IMR-90 (cell line): ENCODE data around the gene THAP12. TPM values are rescaled to one million over a fixed set of nuclear protein-coding genes. Genes with fewer than 3 reads are reported as not detected.
A peak's percentile ranks its signal among the peaks of the same experiment; 100 is the strongest.

Experiments
- ATAC-seq: fragments of 200-7000 bp; cut with Tn5 transposase; 2 replicates; pipeline ENCODE4 v1.9.1; 2020; ENCODE audit warnings: low read depth, mild to moderate bottlenecking, moderate library complexity
- BruUV-seq: library from RNA; stranded (reverse); fragments of 400-500 nt; replicated peaks from 2 replicates; lab custom pipeline; 2021; lab: Mats Ljungman, UMichigan
- CTCF ChIA-PET: fragments of 300-600 bp; formaldehyde crosslinking; extraction: SDS; loops from one replicate; lab custom pipeline; 2021; ENCODE audit warnings: antibody characterized with exemption; lab: Yijun Ruan, JAX
- POLR2A ChIA-PET: fragments of 300-600 bp; sonication (Branson Sonifier 250); formaldehyde crosslinking; loops from one replicate; lab custom pipeline; 2022; ENCODE audit warnings: antibody characterized with exemption; ENCODE audit not compliant: unreplicated experiment; lab: Charles Lee
- DNase-seq: peaks from one replicate; pipeline ENCODE4 v3.0.0; 2013
- H2AFZ ChIP-seq: replicated peaks from 2 replicates; pipeline ENCODE3; 2013; ENCODE audit warnings: low read length, mild to moderate bottlenecking; ENCODE audit not compliant: poor library complexity
- H2AK5ac ChIP-seq: 2 replicates; pipeline ENCODE4 v1.6.1; 2013; ENCODE audit warnings: low read depth, low read length, inconsistent platforms
- H2AK9ac ChIP-seq: replicated peaks from 2 replicates; pipeline ENCODE3; 2013; ENCODE audit warnings: mild to moderate bottlenecking, low read depth, low read length, moderate library complexity; ENCODE audit not compliant: poor library complexity
- H2BK120ac ChIP-seq: 2 replicates; pipeline ENCODE4 v1.6.1; 2013; ENCODE audit warnings: low read depth, low read length, inconsistent platforms
- H2BK15ac ChIP-seq: 3 replicates; pipeline ENCODE4 v1.6.1; 2013; ENCODE audit warnings: low read depth, low read length, inconsistent platforms
- H2BK20ac ChIP-seq: 2 replicates; pipeline ENCODE4 v1.6.1; 2013; ENCODE audit warnings: low read depth, mild to moderate bottlenecking, inconsistent platforms, low read length, moderate library complexity
- H2BK5ac ChIP-seq: 2 replicates; pipeline ENCODE4 v1.6.1; 2013; ENCODE audit warnings: mild to moderate bottlenecking, low read depth, low read length, inconsistent platforms; ENCODE audit not compliant: poor library complexity, severe bottlenecking
- H3K14ac ChIP-seq: replicated peaks from 2 replicates; pipeline ENCODE4 v1.6.1; 2013; ENCODE audit warnings: low read depth, low read length, inconsistent platforms
- H3K18ac ChIP-seq: 2 replicates; pipeline ENCODE4 v1.6.1; 2013; ENCODE audit warnings: low read depth, low read length, control low read depth
- H3K23ac ChIP-seq: 2 replicates; pipeline ENCODE4 v1.6.1; 2013; ENCODE audit warnings: low read depth, low read length, inconsistent platforms
- H3K27ac ChIP-seq: 2 replicates; pipeline ENCODE4 v1.5.1; 2013; ENCODE audit warnings: mild to moderate bottlenecking, control low read depth, low read length; ENCODE audit not compliant: insufficient read depth
- H3K27me3 ChIP-seq: 2 replicates; pipeline ENCODE4 v1.6.1; 2013; ENCODE audit warnings: low read length; ENCODE audit not compliant: control insufficient read depth, insufficient read depth
- H3K36me3 ChIP-seq: 2 replicates; pipeline ENCODE4 v1.6.1; 2013; ENCODE audit warnings: low read length, mixed read lengths; ENCODE audit not compliant: control insufficient read depth, insufficient read depth
- H3K4ac ChIP-seq: 2 replicates; pipeline ENCODE4 v1.6.1; 2013; ENCODE audit warnings: low read depth, low read length, inconsistent platforms
- H3K4me1 ChIP-seq: 2 replicates; pipeline ENCODE4 v1.6.1; 2013; ENCODE audit warnings: low read length, mixed read lengths; ENCODE audit not compliant: control insufficient read depth, insufficient read depth
- H3K4me2 ChIP-seq: 2 replicates; pipeline ENCODE4 v1.6.1; 2013; ENCODE audit warnings: low read depth, mild to moderate bottlenecking, control low read depth, low read length, moderate library complexity
- H3K4me3 ChIP-seq: 2 replicates; pipeline ENCODE4 v1.5.1; 2013; ENCODE audit warnings: low read depth, mild to moderate bottlenecking, control low read depth, low read length, moderate library complexity; ENCODE audit not compliant: insufficient read depth
- H3K56ac ChIP-seq: 2 replicates; pipeline ENCODE4 v1.6.1; 2013; ENCODE audit warnings: low read length, inconsistent platforms; ENCODE audit not compliant: insufficient read depth; ENCODE audit errors: extremely low read depth
- H3K79me1 ChIP-seq, 2 experiments: 2 replicates each; pipeline ENCODE4 v1.6.1; 2013; ENCODE audit warnings: low read length in 2 of 2, inconsistent platforms in 1 of 2, low read depth in 1 of 2
- H3K9ac ChIP-seq: 2 replicates; pipeline ENCODE4 v1.6.1; 2013; ENCODE audit warnings: low read depth, low read length, control low read depth
- H3K9me1 ChIP-seq: 2 replicates; pipeline ENCODE4 v1.6.1; 2013; ENCODE audit warnings: low read length, inconsistent platforms; ENCODE audit not compliant: insufficient read depth
- H3K9me3 ChIP-seq: 2 replicates; pipeline ENCODE4 v1.6.1; 2013; ENCODE audit warnings: low read length; ENCODE audit not compliant: control insufficient read depth, insufficient read depth
- H4K20me1 ChIP-seq: 2 replicates; pipeline ENCODE4 v1.6.1; 2013; ENCODE audit warnings: low read length, inconsistent platforms; ENCODE audit not compliant: insufficient read depth
- H4K5ac ChIP-seq: 2 replicates; pipeline ENCODE4 v1.6.1; 2013; ENCODE audit warnings: mild to moderate bottlenecking, low read depth, low read length, control low read depth
- H4K8ac ChIP-seq, 2 experiments: 2 replicates each; pipeline ENCODE4 v1.6.1; 2013; ENCODE audit warnings: low read depth in 2 of 2, low read length in 2 of 2, control low read depth in 1 of 2, inconsistent platforms in 1 of 2
- H4K91ac ChIP-seq: 2 replicates; pipeline ENCODE4 v1.6.1; 2013; ENCODE audit warnings: low read depth, low read length, inconsistent platforms; ENCODE audit not compliant: insufficient read depth
- CEBPB ChIP-seq: IDR thresholded peaks from 2 replicates; pipeline ENCODE4 v1.6.1; 2012; ENCODE audit warnings: low read depth, low read length, improper control_type of control experiment
- CHD1 ChIP-seq: IDR thresholded peaks from 2 replicates; pipeline ENCODE4 v1.6.1; 2012; ENCODE audit warnings: low read depth, low read length, improper control_type of control experiment
- MAZ ChIP-seq: IDR thresholded peaks from 2 replicates; pipeline ENCODE4 v1.6.1; 2012; ENCODE audit warnings: low read depth, mild to moderate bottlenecking, low read length, improper control_type of control experiment, moderate library complexity, borderline replicate concordance
- MXI1 ChIP-seq: IDR thresholded peaks from 2 replicates; pipeline ENCODE4 v1.6.1; 2012; ENCODE audit warnings: low read depth, mild to moderate bottlenecking, low read length, moderate library complexity, borderline replicate concordance
- POLR2A ChIP-seq: IDR thresholded peaks from 2 replicates; pipeline ENCODE4 v1.6.1; 2012; ENCODE audit warnings: mild to moderate bottlenecking, low read depth, low read length
- RAD21 ChIP-seq: IDR thresholded peaks from 2 replicates; pipeline ENCODE4 v1.6.1; 2012; ENCODE audit warnings: low read length, improper control_type of control experiment
- SMC3 ChIP-seq: fragments of 150-350 bp; IDR thresholded peaks from 2 replicates; pipeline ENCODE4 v1.6.1; 2016; ENCODE audit warnings: low read depth, mild to moderate bottlenecking, antibody characterized with exemption, low read length, moderate library complexity
- WGBS, 2 experiments: methylation state at CpG; one replicate each; pipeline versions ENCODE4 v1.1.5 to v1.1.7; 2013; ENCODE audit warnings: missing lambda C conversion rate in 2 of 2; ENCODE audit not compliant: insufficient read length in 1 of 2; ENCODE audit errors: extremely low coverage in 2 of 2; 5-methylcytosine and 5-hydroxymethylcytosine counted together
- dilution Hi-C: fragments of 300-500 bp; cut with HindIII; formaldehyde crosslinking; loops from one replicate; pipeline ENCODE4 v1.14.3; 2018; ENCODE audit warnings: low sequenced_read_pairs; ENCODE audit not compliant: unreplicated experiment
- in situ Hi-C: fragments of 300-500 bp; cut with MboI; formaldehyde crosslinking; loops from 3 replicates; pipeline ENCODE4 v1.14.3; 2019; ENCODE audit warnings: low sequenced_read_pairs, inconsistent platforms, mixed read lengths
- intact Hi-C: fragments of 100-400 bp; cut with micrococcal nuclease; formaldehyde crosslinking; loops from 2 replicates; pipeline ENCODE4 v1.10.0; 2022
- polyA plus RNA-seq, 3 experiments: library from polyadenylated mRNA; depleted of rRNA; stranded (reverse); fragments of >200 nt; gene quantifications; 2 replicates each; pipeline ENCODE4 v1.2.3, GENCODE V29; 2012; ENCODE audit warnings: low replicate concordance in 1 of 3
- total RNA-seq: library from RNA; depleted of rRNA; stranded (reverse); fragments of >200 nt; gene quantifications from 2 replicates; pipeline ENCODE4 v1.2.3, GENCODE V29; 2012
- TF ChIP-seq, protein P1 (sequence below): fragments of 150-350 bp; IDR thresholded peaks from 2 replicates; pipeline ENCODE4 v1.6.1; 2016; ENCODE audit warnings: low read depth, mild to moderate bottlenecking, low read length, moderate library complexity, borderline replicate concordance
- TF ChIP-seq, protein P2 (sequence below): conservative IDR thresholded peaks from 2 replicates; pipeline ENCODE4 v1.5.1; 2012; ENCODE audit warnings: mild to moderate bottlenecking, low read depth, low read length, improper control_type of control experiment

THAP12 gene
- total and polyA plus RNA-seq, 2 of the 4 experiments (the other 2 are of a cell fraction): 25.1 to 27.3 TPM

DNA sequence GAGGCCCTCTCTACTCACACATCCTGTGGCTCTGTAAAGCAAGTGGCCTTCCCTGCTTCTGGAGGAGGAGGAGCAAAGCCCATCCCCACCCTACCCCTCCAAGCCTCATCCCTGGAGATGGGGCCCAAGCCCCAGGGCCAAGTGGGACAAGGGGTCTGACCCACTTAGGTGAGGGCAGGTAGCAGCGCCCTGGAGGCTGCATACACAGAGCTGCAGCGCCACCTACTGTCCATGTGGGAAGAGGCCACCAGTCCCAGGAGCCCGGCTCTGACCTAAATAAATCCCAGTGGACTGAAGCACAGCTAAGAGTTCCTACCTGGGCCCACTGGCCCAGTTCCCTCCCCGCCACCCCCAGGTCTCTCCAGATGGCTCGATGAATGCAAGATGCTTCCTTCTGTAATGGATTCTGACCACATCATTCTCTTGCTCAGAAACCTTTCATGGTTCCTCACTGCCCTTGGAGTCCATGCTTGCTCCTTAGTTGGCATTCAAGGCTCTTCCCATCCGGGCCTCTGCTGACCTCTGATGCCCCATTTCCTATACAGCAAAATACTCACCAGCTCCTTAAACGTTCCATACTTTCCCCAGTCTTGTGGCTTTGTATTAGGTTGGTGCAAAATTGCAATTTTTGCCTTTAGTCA lies 62.1 kb downstream of the THAP12 start:
- no peak overlapping the region for H2AK5ac ChIP-seq
- DNase-seq (peak; percentile 61), ATAC-seq (peak; percentile 89)
- no peaks in the 10 kb centered on the region for H3K4me1 ChIP-seq
- no peak overlapping the region for H2BK5ac ChIP-seq
- 0% methylated on average over 3 of the region's 7 CpGs; no CpG with 5 or more reads in 1 of the 2 experiments for WGBS, 2 experiments
- H3K36me3 ChIP-seq: no peaks in the 10 kb centered on the region
- H2BK15ac ChIP-seq: no peak overlapping the region
- H3K56ac ChIP-seq: no peak overlapping the region
- H3K9ac ChIP-seq: no peak overlapping the region
- H4K20me1 ChIP-seq: no peaks in the 10 kb centered on the region
- H3K4ac ChIP-seq: no peak overlapping the region
- no peak overlapping the region for H3K4me2 ChIP-seq
- H3K18ac ChIP-seq: no peak overlapping the region
- in situ Hi-C loops: loop anchor here (5.0 to 10.0 kb wide), 3 partner anchors 107 to 514 kb away; no protein-coding TSS in a partner anchor
- dilution Hi-C loops: no loop called here
- no peak overlapping the region for H4K91ac ChIP-seq
- H3K4me3 ChIP-seq: no peak overlapping the region
- ChIA-PET CTCF (interaction anchor here (0.6 to 1.0 kb wide), 6 partner anchors 9 to 490 kb away, joined by 3 to 9 read pairs (median 4); no protein-coding TSS in a partner anchor), POLR2A (no interaction called here)
- intact Hi-C loops: loop anchor here (1.0 to 5.0 kb wide), 6 partner anchors 82 to 516 kb away; no protein-coding TSS in a partner anchor
- no peak overlapping the region for H3K27ac ChIP-seq
- no peak overlapping the region for H2BK120ac ChIP-seq
- H3K9me3 ChIP-seq: no peaks in the 10 kb centered on the region
- no peak overlapping the region for H4K5ac ChIP-seq
- no peak overlapping the region for H3K23ac ChIP-seq
- H3K14ac ChIP-seq: no peak overlapping the region
- TF ChIP-seq, protein P1, sequence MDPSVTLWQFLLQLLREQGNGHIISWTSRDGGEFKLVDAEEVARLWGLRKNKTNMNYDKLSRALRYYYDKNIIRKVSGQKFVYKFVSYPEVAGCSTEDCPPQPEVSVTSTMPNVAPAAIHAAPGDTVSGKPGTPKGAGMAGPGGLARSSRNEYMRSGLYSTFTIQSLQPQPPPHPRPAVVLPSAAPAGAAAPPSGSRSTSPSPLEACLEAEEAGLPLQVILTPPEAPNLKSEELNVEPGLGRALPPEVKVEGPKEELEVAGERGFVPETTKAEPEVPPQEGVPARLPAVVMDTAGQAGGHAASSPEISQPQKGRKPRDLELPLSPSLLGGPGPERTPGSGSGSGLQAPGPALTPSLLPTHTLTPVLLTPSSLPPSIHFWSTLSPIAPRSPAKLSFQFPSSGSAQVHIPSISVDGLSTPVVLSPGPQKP: no peak
- TF ChIP-seq RAD21 (peak; percentile 96), MXI1 (no peak), CEBPB (no peak), POLR2A (0 out of 2 replicates have a peak, but pooled peaks have one; percentile 32), MAZ (no peak), SMC3 (peak; percentile 86), CHD1 (no peak)
- TF ChIP-seq, protein P2, sequence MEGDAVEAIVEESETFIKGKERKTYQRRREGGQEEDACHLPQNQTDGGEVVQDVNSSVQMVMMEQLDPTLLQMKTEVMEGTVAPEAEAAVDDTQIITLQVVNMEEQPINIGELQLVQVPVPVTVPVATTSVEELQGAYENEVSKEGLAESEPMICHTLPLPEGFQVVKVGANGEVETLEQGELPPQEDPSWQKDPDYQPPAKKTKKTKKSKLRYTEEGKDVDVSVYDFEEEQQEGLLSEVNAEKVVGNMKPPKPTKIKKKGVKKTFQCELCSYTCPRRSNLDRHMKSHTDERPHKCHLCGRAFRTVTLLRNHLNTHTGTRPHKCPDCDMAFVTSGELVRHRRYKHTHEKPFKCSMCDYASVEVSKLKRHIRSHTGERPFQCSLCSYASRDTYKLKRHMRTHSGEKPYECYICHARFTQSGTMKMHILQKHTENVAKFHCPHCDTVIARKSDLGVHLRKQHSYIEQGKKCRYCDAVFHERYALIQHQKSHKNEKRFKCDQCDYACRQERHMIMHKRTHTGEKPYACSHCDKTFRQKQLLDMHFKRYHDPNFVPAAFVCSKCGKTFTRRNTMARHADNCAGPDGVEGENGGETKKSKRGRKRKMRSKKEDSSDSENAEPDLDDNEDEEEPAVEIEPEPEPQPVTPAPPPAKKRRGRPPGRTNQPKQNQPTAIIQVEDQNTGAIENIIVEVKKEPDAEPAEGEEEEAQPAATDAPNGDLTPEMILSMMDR: peak; percentile 92
- no peak overlapping the region for H4K8ac ChIP-seq
- no peaks in the 10 kb centered on the region for H3K9me1 ChIP-seq
- peak overlapping the region; percentile 65 for H2AK9ac ChIP-seq
- peak overlapping the region; percentile 61 for H2AFZ ChIP-seq
- no peaks in the 10 kb centered on the region for H3K79me1 ChIP-seq
- no peak overlapping the region for H2BK20ac ChIP-seq
- peaks cover 46% of the 10 kb centered on the region for H3K27me3 ChIP-seq
- no TSS peak for BruUV-seq
